T-cell (primary cell): ENCODE results near the gene HSD17B13. TPM values are rescaled to one million over a fixed set of nuclear protein-coding genes. Genes with fewer than 3 reads are reported as not detected.
"Not testable (repeated sequence)": the region's sequence is repeated elsewhere in the genome, so short reads cannot be mapped to it uniquely, and the experiment has no call there.

ENCODE experiments used
- ATAC-seq, 4 experiments: fragments of 200-7000 bp in 3 of 4; fragments of 150-1000 bp in 1 of 4; cut with Tn5 transposase; replicated peaks in 1 of 4; 1 replicate in 3 of 4; 2 replicates in 1 of 4; pipeline ENCODE4 v1.10.0; 2021; ENCODE audit warnings: moderate library complexity in 3 of 4, mild to moderate bottlenecking in 2 of 4, moderate number of reproducible peaks in 1 of 4
- CTCF ChIA-PET, 2 donors: fragments of 300-600 bp; sonication (Branson Sonifier 250); formaldehyde crosslinking; loops; one replicate each; lab custom pipeline; 2022; ENCODE audit warnings: antibody characterized with exemption in 2 of 2; lab: Charles Lee
- POLR2A ChIA-PET, 2 donors: fragments of 300-600 bp; sonication (Branson Sonifier 250); formaldehyde crosslinking; loops; one replicate each; lab custom pipeline; 2022; ENCODE audit warnings: antibody characterized with exemption in 2 of 2; lab: Charles Lee
- DNase-seq, 35 experiments: peaks; one replicate each; pipeline versions ENCODE4 v3.0.0 to v3.0.0-alpha.2; 2013 to 2023
- H3K27ac ChIP-seq: one replicate; pipeline ENCODE4 v1.5.1; 2013; ENCODE audit warnings: low read length
- H3K27me3 ChIP-seq, 2 experiments: replicated peaks in 1 of 2; 1 replicate in 1 of 2; 2 replicates in 1 of 2; pipeline versions ENCODE4 v1.6.1 to v1.7.0; 2013; ENCODE audit warnings: low read length in 1 of 2, mixed read lengths in 1 of 2; ENCODE audit not compliant: control insufficient read depth in 2 of 2, insufficient read depth in 2 of 2; ENCODE audit errors: extremely low read depth in 1 of 2
- H3K36me3 ChIP-seq, 2 donors: 1 replicate in 1 of 2; 2 replicates in 1 of 2; pipeline versions ENCODE4 v1.6.1 to v1.7.0; 2013; ENCODE audit warnings: low read length in 1 of 2; ENCODE audit not compliant: control insufficient read depth in 2 of 2, insufficient read depth in 1 of 2; ENCODE audit errors: extremely low read depth in 1 of 2
- H3K4me1 ChIP-seq, 2 experiments: 1 replicate in 1 of 2; 2 replicates in 1 of 2; pipeline versions ENCODE4 v1.6.1 to v1.7.0; 2013; ENCODE audit warnings: low read length in 2 of 2, mixed read lengths in 1 of 2; ENCODE audit not compliant: insufficient read depth in 2 of 2, control insufficient read depth in 1 of 2; ENCODE audit errors: extremely low read depth in 1 of 2
- H3K4me3 ChIP-seq, 2 donors: 1 replicate in 1 of 2; 2 replicates in 1 of 2; pipeline versions ENCODE4 v1.5.1 to v1.7.0; 2013; ENCODE audit warnings: mild to moderate bottlenecking in 2 of 2, low read length in 1 of 2, moderate library complexity in 1 of 2; ENCODE audit not compliant: control insufficient read depth in 1 of 2; ENCODE audit errors: extremely low read depth in 1 of 2
- H3K9me3 ChIP-seq: 2 replicates; pipeline ENCODE4 v1.7.0; 2013
- H3K27ac Mint-ChIP-seq, 2 donors: one replicate each; pipeline ENCODE4 v1.8.0; 2020 to 2021; ENCODE audit warnings: mild to moderate bottlenecking in 2 of 2, mixed read lengths in 2 of 2
- H3K27me3 Mint-ChIP-seq, 2 donors: one replicate each; pipeline ENCODE4 v1.8.0; 2021 to 2022; ENCODE audit warnings: mixed read lengths in 2 of 2
- H3K36me3 Mint-ChIP-seq: one replicate; pipeline ENCODE4 v1.8.0; 2021; ENCODE audit warnings: mixed read lengths
- H3K4me1 Mint-ChIP-seq, 3 donors: one replicate each; pipeline ENCODE4 v1.8.0; 2020 to 2022; ENCODE audit warnings: mixed read lengths in 3 of 3, mild to moderate bottlenecking in 1 of 3
- H3K4me3 Mint-ChIP-seq, 3 donors: one replicate each; pipeline ENCODE4 v1.8.0; 2020 to 2022; ENCODE audit warnings: mild to moderate bottlenecking in 3 of 3, mixed read lengths in 3 of 3, moderate library complexity in 3 of 3
- H3K9me3 Mint-ChIP-seq, 3 donors: one replicate each; pipeline ENCODE4 v1.8.0; 2020 to 2022; ENCODE audit warnings: mixed read lengths in 3 of 3
- WGBS: methylation state at CpG from one replicate; pipeline ENCODE4 v1.1.5; 2013; ENCODE audit warnings: missing lambda C conversion rate; ENCODE audit not compliant: insufficient coverage; 5-methylcytosine and 5-hydroxymethylcytosine counted together
- total RNA-seq, 35 experiments: library from RNA in 6 of 35; stranded (reverse) in 6 of 35; fragments of 120-200 nt in 1 of 35; gene quantifications; one replicate each; pipeline versions ENCODE4 v1.2.1 to v1.2.4 and lab custom pipeline; 2013 to 2026

HSD17B13 gene
- total RNA-seq, 5 donors from 2014 or later (not counting 1 experiment from before 2014, with no cell fraction given): 0.23 to 0.86 (median 0.60) TPM

GRCh38 chr4:87341954-87342635 lies 19.4 kb upstream of the HSD17B13 start:
- not testable (repeated sequence) for ATAC-seq

GRCh38 chr4:87339440-87339839 lies 16.8 kb upstream of the HSD17B13 start:
- H3K36me3 Mint-ChIP-seq: peaks cover 88% of the 10 kb centered on the region

More at GRCh38 chr4:87341954-87342635, 19.4 kb upstream of the HSD17B13 start:
- H3K4me1 Mint-ChIP-seq, DNase-seq, H3K4me3 Mint-ChIP-seq, H3K9me3 ChIP-seq, H3K27ac ChIP-seq, H3K4me3 ChIP-seq, H3K27me3 ChIP-seq, H3K27me3 Mint-ChIP-seq, POLR2A ChIA-PET, H3K4me1 ChIP-seq, H3K27ac Mint-ChIP-seq: not testable (repeated sequence)
- 97% methylated on average over 4 of the region's 8 CpGs for WGBS
- H3K36me3 ChIP-seq: peaks cover 11 to 46% of the 10 kb centered on the region in 2 donors
- peaks cover 85% of the 10 kb centered on the region for H3K36me3 Mint-ChIP-seq
- peaks cover 0 to 25% (median 4%) of the 10 kb centered on the region in 3 donors for H3K9me3 Mint-ChIP-seq
- CTCF ChIA-PET: interaction anchor here in 1 of 2 donors (0.7 kb wide), 1 partner anchor 22 kb away, joined by 6 read pairs; no protein-coding TSS in a partner anchor

GRCh38 chr4:87337361-87337760 lies 14.7 kb upstream of the HSD17B13 start:
- Mint-ChIP-seq H3K27me3 (no peaks in the 10 kb centered on the region), H3K4me1 (no peaks in the 10 kb centered on the region), H3K9me3 (peaks cover 15 to 38% (median 20%) of the 10 kb centered on the region in 3 donors), H3K4me3 (no peak overlapping the region), H3K27ac (no peak overlapping the region), H3K36me3 (peaks cover 85% of the 10 kb centered on the region)
- no peak overlapping the region for H3K27ac ChIP-seq
- ChIA-PET POLR2A (no interaction called here), CTCF (no interaction called here)
- no peaks in the 10 kb centered on the region for H3K4me1 ChIP-seq
- H3K27me3 ChIP-seq: no peaks in the 10 kb centered on the region
- whole genome bisulfite sequencing: no CpG with 5 or more reads among the region's 1 CpG
- DNase-seq: no peak
- H3K4me3 ChIP-seq: no peak overlapping the region
- peaks cover 13 to 43% of the 10 kb centered on the region in 2 donors for H3K36me3 ChIP-seq
- H3K9me3 ChIP-seq: no peaks in the 10 kb centered on the region
- ATAC-seq: no peak

More at GRCh38 chr4:87339440-87339839, 16.8 kb upstream of the HSD17B13 start:
- no peaks in the 10 kb centered on the region for H3K9me3 ChIP-seq
- Mint-ChIP-seq H3K4me3 (no peak overlapping the region), H3K27ac (no peak overlapping the region), H3K4me1 (no peaks in the 10 kb centered on the region), H3K9me3 (peaks cover 3 to 20% (median 3%) of the 10 kb centered on the region in 3 donors), H3K27me3 (no peaks in the 10 kb centered on the region)
- DNase-seq (no peak), ATAC-seq (no peak)
- H3K36me3 ChIP-seq: peaks cover 10 to 43% of the 10 kb centered on the region in 2 donors
- WGBS: no CpG with 5 or more reads among the region's 2 CpGs
- ChIA-PET POLR2A (no interaction called here), CTCF (interaction anchor here (0.6 to 0.8 kb wide), 2 partner anchors 32 to 38 kb away, joined by 3 read pairs; no protein-coding TSS in a partner anchor)
- H3K4me1 ChIP-seq: no peaks in the 10 kb centered on the region
- H3K27me3 ChIP-seq: no peaks in the 10 kb centered on the region
- no peak overlapping the region for H3K27ac ChIP-seq
- H3K4me3 ChIP-seq: no peak overlapping the region

GRCh38 chr4:87333267-87333666 lies 10.6 kb upstream of the HSD17B13 start:
- no CpG with 5 or more reads among the region's 1 CpG for whole genome bisulfite sequencing
- ATAC-seq (no peak), DNase-seq (no peak)
- Histone ChIP-seq H3K4me1 (no peaks in the 10 kb centered on the region), H3K27ac (no peak overlapping the region), H3K36me3 (peaks cover 11 to 15% of the 10 kb centered on the region in 2 donors), H3K9me3 (no peaks in the 10 kb centered on the region), H3K4me3 (no peak overlapping the region), H3K27me3 (no peaks in the 10 kb centered on the region)
- Mint-ChIP-seq H3K4me3 (no peak overlapping the region), H3K27me3 (no peaks in the 10 kb centered on the region), H3K4me1 (no peaks in the 10 kb centered on the region), H3K27ac (no peak overlapping the region), H3K36me3 (peaks cover 48% of the 10 kb centered on the region), H3K9me3 (peaks cover 39 to 66% (median 43%) of the 10 kb centered on the region in 3 donors)
- POLR2A ChIA-PET: no interaction called here
- CTCF ChIA-PET: no interaction called here

GRCh38 chr4:87330761-87331160 lies 8.1 kb upstream of the HSD17B13 start:
- DNase-seq: no peak
- Mint-ChIP-seq H3K4me1 (no peaks in the 10 kb centered on the region), H3K9me3 (peaks cover 39 to 68% (median 43%) of the 10 kb centered on the region in 3 donors), H3K4me3 (no peak overlapping the region), H3K27ac (no peak overlapping the region), H3K36me3 (peaks cover 24% of the 10 kb centered on the region), H3K27me3 (no peaks in the 10 kb centered on the region)
- H3K27me3 ChIP-seq: no peaks in the 10 kb centered on the region
- POLR2A ChIA-PET: no interaction called here
- CTCF ChIA-PET: no interaction called here
- WGBS: no CpG with 5 or more reads among the region's 4 CpGs
- no peak overlapping the region for H3K4me3 ChIP-seq
- no peak for ATAC-seq
- H3K4me1 ChIP-seq: no peaks in the 10 kb centered on the region
- no peak overlapping the region for H3K27ac ChIP-seq
- H3K36me3 ChIP-seq: peaks cover 0 to 6% of the 10 kb centered on the region in 2 donors
- no peaks in the 10 kb centered on the region for H3K9me3 ChIP-seq

- H3K27me3 Mint-ChIP-seq: no peaks in the 10 kb centered on the region
Measured at GRCh38 chr4:87327136-87327535, 4.5 kb upstream of the HSD17B13 start.

More at GRCh38 chr4:87327136-87327535, 4.5 kb upstream of the HSD17B13 start:
- no peaks in the 10 kb centered on the region for H3K4me1 ChIP-seq
- ChIA-PET CTCF (no interaction called here), POLR2A (no interaction called here)
- no peaks in the 10 kb centered on the region for H3K9me3 ChIP-seq
- H3K4me3 Mint-ChIP-seq: no peak overlapping the region
- no peak overlapping the region for H3K27ac Mint-ChIP-seq
- H3K9me3 Mint-ChIP-seq: peaks cover 16 to 40% (median 26%) of the 10 kb centered on the region in 3 donors
- no peaks in the 10 kb centered on the region for H3K27me3 ChIP-seq
- no peaks in the 10 kb centered on the region for H3K36me3 ChIP-seq
- no peak overlapping the region for H3K27ac ChIP-seq
- DNase-seq (no peak), ATAC-seq (no peak)
- no peaks in the 10 kb centered on the region for H3K4me1 Mint-ChIP-seq
- no peak overlapping the region for H3K4me3 ChIP-seq
- H3K36me3 Mint-ChIP-seq: no peaks in the 10 kb centered on the region
- WGBS: 100% methylated on average over 1 of the region's 1 CpG
